Measurements from ENCODE around the gene CYTL1.
"Not testable (repeated sequence)": the region's sequence is repeated elsewhere in the genome, so short reads cannot be mapped to it uniquely, and the experiment has no call there.

Gene CYTL1

GRCh38 chr4:5024673-5025072 lies 5.4 kb upstream of the CYTL1 start:
- H3K4me3 ChIP-seq (ENCODE audit: low read length) = no peak overlapping the region
- no peak for TF ChIP-seq ZNF274 (IDR thresholded peaks at IDR 0.05; ENCODE audit: low read depth, low read length)

GRCh38 chr4:5021546-5021945 lies 2.3 kb upstream of the CYTL1 start:
- TF ChIP-seq ZNF274 (IDR thresholded peaks at IDR 0.05; ENCODE audit: low read depth, low read length) = no peak
- H3K4me3 ChIP-seq (ENCODE audit: low read length) = no peak overlapping the region

- no peak overlapping the region for H3K4me3 ChIP-seq (ENCODE audit: low read length)
- no peak for TF ChIP-seq ZNF274 (IDR thresholded peaks at IDR 0.05; ENCODE audit: low read depth, low read length)
Observed at GRCh38 chr4:5020341-5020740, 1.1 kb upstream of the CYTL1 start.

GRCh38 chr4:5019796-5020195 lies 538 bp upstream of the CYTL1 start:
- no peak overlapping the region for H3K4me3 ChIP-seq (ENCODE audit: low read length)
- no peak for TF ChIP-seq ZNF274 (IDR thresholded peaks at IDR 0.05; ENCODE audit: low read depth, low read length)

GRCh38 chr4:5018603-5019002 lies 655 bp downstream of the CYTL1 start:
- no peak for TF ChIP-seq ZNF274 (IDR thresholded peaks at IDR 0.05; ENCODE audit: low read depth, low read length)
- H3K4me3 ChIP-seq (ENCODE audit: low read length) = no peak overlapping the region

GRCh38 chr4:5018096-5018495 lies 1.2 kb downstream of the CYTL1 start:
- no peak for TF ChIP-seq ZNF274 (IDR thresholded peaks at IDR 0.05; ENCODE audit: low read depth, low read length)

GRCh38 chr4:5014007-5014682 lies 5.1 kb downstream of the CYTL1 start:
- H3K4me3 ChIP-seq (ENCODE audit: low read length) = no peak overlapping the region
- no peak for TF ChIP-seq ZNF274 (IDR thresholded peaks at IDR 0.05; ENCODE audit: low read depth, low read length)

More at GRCh38 chr4:5018096-5018495, 1.2 kb downstream of the CYTL1 start:
- H3K4me3 ChIP-seq (ENCODE audit: low read length) = no peak overlapping the region

GRCh38 chr4:5012958-5013357 lies 6.3 kb downstream of the CYTL1 start:
- TF ChIP-seq ZNF274 (IDR thresholded peaks at IDR 0.05; ENCODE audit: low read depth, low read length) = no peak
- no peak overlapping the region for H3K4me3 ChIP-seq (ENCODE audit: low read length)

- no peak overlapping the region for H3K4me3 ChIP-seq (ENCODE audit: low read length)
- TF ChIP-seq ZNF274 (IDR thresholded peaks at IDR 0.05; ENCODE audit: low read depth, low read length) = no peak
Observed at GRCh38 chr4:5012244-5012898, 6.9 kb downstream of the CYTL1 start.

- TF ChIP-seq ZNF274 (IDR thresholded peaks at IDR 0.05; ENCODE audit: low read depth, low read length) = no peak
- no peak overlapping the region for H3K4me3 ChIP-seq (ENCODE audit: low read length)
Observed at GRCh38 chr4:5010984-5011383, 8.3 kb downstream of the CYTL1 start.

GRCh38 chr4:5009796-5010195 lies 9.5 kb downstream of the CYTL1 start:
- no peak for TF ChIP-seq ZNF274 (IDR thresholded peaks at IDR 0.05; ENCODE audit: low read depth, low read length)
- no peak overlapping the region for H3K4me3 ChIP-seq (ENCODE audit: low read length)

GRCh38 chr4:5006932-5007331 lies 12.3 kb downstream of the CYTL1 start:
- H3K4me3 ChIP-seq (ENCODE audit: low read length) = not testable (repeated sequence)

GRCh38 chr4:5004496-5004895 lies 14.8 kb downstream of the CYTL1 start:
- no peak for TF ChIP-seq ZNF274 (IDR thresholded peaks at IDR 0.05; ENCODE audit: low read depth, low read length)
- no peak overlapping the region for H3K4me3 ChIP-seq (ENCODE audit: low read length)

- TF ChIP-seq ZNF274 (IDR thresholded peaks at IDR 0.05; ENCODE audit: low read depth, low read length) = no peak
Observed at GRCh38 chr4:5003918-5004317, 15.3 kb downstream of the CYTL1 start.

GRCh38 chr4:5003372-5003857 lies 15.8 kb downstream of the CYTL1 start:
- no peak for TF ChIP-seq ZNF274 (IDR thresholded peaks at IDR 0.05; ENCODE audit: low read depth, low read length)

More at GRCh38 chr4:5003918-5004317, 15.3 kb downstream of the CYTL1 start:
- H3K4me3 ChIP-seq (ENCODE audit: low read length) = no peak overlapping the region

GRCh38 chr4:5001641-5002040 lies 17.6 kb downstream of the CYTL1 start:
- H3K4me3 ChIP-seq (ENCODE audit: low read length) = not testable (repeated sequence)

More at GRCh38 chr4:5003372-5003857, 15.8 kb downstream of the CYTL1 start:
- H3K4me3 ChIP-seq (ENCODE audit: low read length) = no peak overlapping the region

- H3K4me3 ChIP-seq (ENCODE audit: low read length) = not testable (repeated sequence)
Observed at GRCh38 chr4:4996935-4997334, 22.3 kb downstream of the CYTL1 start.

All from GM08714 (cell line).